Heart right ventricle (tissue), 16 donors: ENCODE measurements around the gene NT5C1A. TPM values are rescaled to one million over a fixed set of nuclear protein-coding genes. Genes with fewer than 3 reads are reported as not detected.

Experiments used
- ATAC-seq, 8 donors: fragments of 200-7000 bp; cut with Tn5 transposase; one replicate each; pipeline ENCODE4 v1.9.1; 2020; ENCODE audit warnings: mild to moderate bottlenecking in 8 of 8, moderate library complexity in 8 of 8, moderate number of reproducible peaks in 1 of 8
- DNase-seq, 2 donors: peaks; one replicate each; pipeline ENCODE4 v3.0.0-alpha.2; 2020
- H3K27ac ChIP-seq, 10 donors: fragments of 200-600 bp; sonication (generic) in 2 of 10; one replicate each; pipeline versions ENCODE4 v1.5.0 to v1.8.0; 2020 to 2022; ENCODE audit warnings: mild to moderate bottlenecking in 3 of 10
- H3K27me3 ChIP-seq, 7 donors: fragments of 200-600 bp; one replicate each; pipeline ENCODE4 v1.8.0; 2021 to 2022; ENCODE audit warnings: mild to moderate bottlenecking in 2 of 7
- H3K36me3 ChIP-seq, 9 donors: fragments of 200-600 bp; sonication (generic) in 1 of 9; one replicate each; pipeline versions ENCODE4 v1.5.0 to v1.8.0; 2020 to 2022; ENCODE audit warnings: mild to moderate bottlenecking in 2 of 9
- H3K4me1 ChIP-seq, 9 donors: fragments of 200-600 bp; sonication (generic) in 1 of 9; one replicate each; pipeline versions ENCODE4 v1.5.0 to v1.8.0; 2020 to 2022; ENCODE audit warnings: mild to moderate bottlenecking in 4 of 9
- H3K4me3 ChIP-seq, 10 donors: fragments of 200-600 bp; sonication (generic) in 2 of 10; one replicate each; pipeline versions ENCODE4 v1.5.0 to v1.8.0; 2020 to 2022; ENCODE audit warnings: mild to moderate bottlenecking in 7 of 10, moderate library complexity in 2 of 10
- H3K9me3 ChIP-seq, 11 donors: fragments of 200-600 bp in 10 of 11; sonication (generic) in 2 of 11; one replicate each; pipeline versions ENCODE4 v1.5.0 to v1.8.0; 2013 to 2022; ENCODE audit warnings: mild to moderate bottlenecking in 2 of 11, control low read depth in 1 of 11, moderate library complexity in 1 of 11
- CTCF ChIP-seq, 9 donors: fragments of 200-600 bp; sonication (generic) in 2 of 9; IDR thresholded peaks; one replicate each; pipeline versions ENCODE4 v1.5.0 to v1.8.0; 2021 to 2022; ENCODE audit warnings: antibody characterized with exemption in 9 of 9, mild to moderate bottlenecking in 5 of 9, moderate library complexity in 1 of 9
- WGBS, 2 donors: extraction: QIAGEN DNeasy Blood & Tissue Kit; methylation state at CpG; one replicate each; pipeline ENCODE4 v1.1.7; 2013; ENCODE audit warnings: inconsistent platforms in 1 of 2; 5-methylcytosine and 5-hydroxymethylcytosine counted together
- intact Hi-C, 10 donors: fragments of 100-400 bp; cut with DNase I; formaldehyde crosslinking; loops; one replicate each; pipeline versions ENCODE4 v1.11.1 to v1.14.2; 2022
- polyA plus RNA-seq, 2 donors: library from polyadenylated mRNA; stranded (reverse); fragments of 200-250 nt; gene quantifications; one replicate each; pipeline ENCODE4 v1.2.3, GENCODE V29; 2013
- total RNA-seq, 10 donors: library from RNA; stranded (reverse); fragmentation: NEBNext Ultra II Directional in 3 of 10; extraction: Animal tissue kit (Norgen Biotek cat#: 25700) in 3 of 10; gene quantifications; one replicate each; pipeline versions ENCODE4 v1.2.1 to v1.2.4, GENCODE V29; 2021 to 2023
- donor health status: Arrhythmogenic right ventricular cardiomyopathy.
- donor health status: ischemic (EF 13 %, LVEDD 7.1; RV severe dilation, severe dysfunction).
- donor health status: healthy with polysubstance abuse.
- donor health status: DM: no; HTN: yes; CAD: no.
- donor health status: DM: no; HTN: no; CAD: no.
- donor health status: ischemic (EF 25% LVEDD 6.9; RV normal size, moderate dysfunction).
- donor health status: ischemic (EF 25% LVEDD 5.7; RV mildly dilated, moderate dysfunction).
- donor health status: healthy.
- donor health status: DM: yes; HTN: yes; CAD: no.
- donor health status: Ischemic cardiomyopathy.
- donor health status: ischemic (EF 35%, LVEDD 5.7; RV mildly dilated, moderate dysfunction).
- donor health status: nonischemic (EF 11% LVEDD 7.7; RV severe dilation, severe dysfunction).
- donor health status: DM: yes; HTN: yes; CAD: no.
- donor health status: PGD.
- donor health status: ischemic (EF 29% LVEDD 5.4; RV normal size, mild dysfunction).
- donor health status: nonischemic (EF 23%, LVEDD 6.1; RV moderate dilation, normal function).

The NT5C1A gene
- total and polyA plus RNA-seq, 12 donors: 0.68 to 59.2 (median 25.0) TPM

GRCh38 chr1:39687243-39687642, 15.3 kb upstream of the NT5C1A start:
- no peak for ATAC-seq
- TF ChIP-seq CTCF (IDR thresholded peaks at IDR 0.05): no peak
- no peaks in the 10 kb centered on the region for H3K9me3 ChIP-seq
- 66 to 70% methylated on average over 2 of the region's 2 CpGs for WGBS, 2 donors
- H3K4me1 ChIP-seq: peaks cover 0 to 24% (median 19%) of the 10 kb centered on the region in 9 donors
- intact Hi-C loops: no loop called here
- H3K4me3 ChIP-seq: no peak overlapping the region
- H3K27me3 ChIP-seq: peaks cover 11 to 86% (median 68%) of the 10 kb centered on the region in 7 donors
- H3K27ac ChIP-seq: no peak overlapping the region
- no peaks in the 10 kb centered on the region for H3K36me3 ChIP-seq
- no peak for DNase-seq

DNA sequence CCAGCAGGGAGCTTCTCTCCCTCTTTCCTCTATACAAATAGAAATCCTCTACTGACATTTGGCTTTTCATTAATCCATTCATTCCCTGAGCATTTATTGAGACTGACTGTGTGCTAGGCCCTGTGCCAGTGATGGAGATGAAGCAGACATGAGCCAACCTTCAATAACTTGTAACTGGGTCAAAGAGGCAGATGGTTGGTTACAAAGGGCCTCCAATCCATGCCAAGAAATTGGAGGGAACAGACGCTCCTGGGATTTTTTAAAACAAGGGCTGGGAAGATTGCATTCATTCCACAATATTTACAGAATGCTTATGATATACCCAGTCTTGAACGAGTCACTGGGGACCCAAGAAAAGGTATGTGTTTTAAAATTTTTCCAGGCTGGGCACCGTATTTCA, 13.2 kb upstream of the NT5C1A start:
- Histone ChIP-seq H3K27me3 (peaks cover 0 to 86% (median 60%) of the 10 kb centered on the region in 7 donors), H3K9me3 (no peaks in the 10 kb centered on the region), H3K4me1 (peaks cover 0 to 10% (median 5%) of the 10 kb centered on the region in 9 donors), H3K4me3 (no peak overlapping the region), H3K27ac (no peak overlapping the region), H3K36me3 (no peaks in the 10 kb centered on the region)
- 86 to 87% methylated on average over 3 of the region's 3 CpGs for WGBS, 2 donors
- ATAC-seq (no peak), DNase-seq (no peak)
- no peak for TF ChIP-seq CTCF (IDR thresholded peaks at IDR 0.05)
- intact Hi-C loops: no loop called here

- Histone ChIP-seq H3K27me3 (peaks cover 0 to 78% (median 60%) of the 10 kb centered on the region in 7 donors), H3K36me3 (no peaks in the 10 kb centered on the region), H3K27ac (no peak overlapping the region), H3K4me1 (peaks cover 0 to 9% (median 4%) of the 10 kb centered on the region in 9 donors), H3K9me3 (no peaks in the 10 kb centered on the region), H3K4me3 (no peak overlapping the region)
- intact Hi-C loops: no loop called here
- WGBS, 2 donors: 64 to 68% methylated on average over 13 of the region's 13 CpGs
- TF ChIP-seq CTCF (IDR thresholded peaks at IDR 0.05): no peak
- no peak for ATAC-seq
- DNase-seq: no peak
These were observed 12.4 kb upstream of the NT5C1A start for GRCh38 chr1:39684313-39684664.

- H3K9me3 ChIP-seq: no peaks in the 10 kb centered on the region
- H3K4me3 ChIP-seq: no peak overlapping the region
- TF ChIP-seq CTCF (IDR thresholded peaks at IDR 0.05): no peak
- DNase-seq: peak in 1 of 2 donors; percentile 25
- H3K4me1 ChIP-seq: peaks cover 0 to 6% (median 4%) of the 10 kb centered on the region in 9 donors
- 15 to 19% methylated on average over 58 to 62 of the region's 62 CpGs for WGBS, 2 donors
- ATAC-seq: peak in 4 of 8 donors; percentile 12 to 21 (median 18)
- intact Hi-C loops: no loop called here
- no peaks in the 10 kb centered on the region for H3K36me3 ChIP-seq
- H3K27ac ChIP-seq: no peak overlapping the region
- peaks cover 0 to 73% (median 56%) of the 10 kb centered on the region in 7 donors for H3K27me3 ChIP-seq
These were observed 11.8 kb upstream of the NT5C1A start for GRCh38 chr1:39683591-39684312.
